Activated T-cell treated with anti-CD3 and anti-CD28 coated beads, Interleukin-2, amount 50 U/mL, for 24 hours (primary cell): ENCODE measurements around the gene RPL36.
A peak's percentile ranks its signal among the peaks of the same experiment; 100 is the strongest.
"Not testable (repeated sequence)": the region's sequence is repeated elsewhere in the genome, so short reads cannot be mapped to it uniquely, and the experiment has no call there.

Experiments
- DNase-seq: peaks from one replicate; pipeline ENCODE4 v3.0.0-alpha.2; 2020
- H3K27ac Mint-ChIP-seq: 2 replicates; pipeline ENCODE4 v1.8.0; 2020; ENCODE audit warnings: mild to moderate bottlenecking, mixed read lengths
- H3K27me3 Mint-ChIP-seq: 2 replicates; pipeline ENCODE4 v1.8.0; 2020; ENCODE audit warnings: mixed read lengths
- H3K36me3 Mint-ChIP-seq: 2 replicates; pipeline ENCODE4 v1.8.0; 2020; ENCODE audit warnings: low read depth, mixed read lengths
- H3K4me1 Mint-ChIP-seq: 2 replicates; pipeline ENCODE4 v1.8.0; 2020; ENCODE audit warnings: low read depth, mixed read lengths
- H3K4me3 Mint-ChIP-seq: 2 replicates; pipeline ENCODE4 v1.8.0; 2020; ENCODE audit warnings: mild to moderate bottlenecking, moderate library complexity, mixed read lengths
- H3K9me3 Mint-ChIP-seq: 2 replicates; pipeline ENCODE4 v1.8.0; 2020; ENCODE audit warnings: mixed read lengths

Gene RPL36

DNA sequence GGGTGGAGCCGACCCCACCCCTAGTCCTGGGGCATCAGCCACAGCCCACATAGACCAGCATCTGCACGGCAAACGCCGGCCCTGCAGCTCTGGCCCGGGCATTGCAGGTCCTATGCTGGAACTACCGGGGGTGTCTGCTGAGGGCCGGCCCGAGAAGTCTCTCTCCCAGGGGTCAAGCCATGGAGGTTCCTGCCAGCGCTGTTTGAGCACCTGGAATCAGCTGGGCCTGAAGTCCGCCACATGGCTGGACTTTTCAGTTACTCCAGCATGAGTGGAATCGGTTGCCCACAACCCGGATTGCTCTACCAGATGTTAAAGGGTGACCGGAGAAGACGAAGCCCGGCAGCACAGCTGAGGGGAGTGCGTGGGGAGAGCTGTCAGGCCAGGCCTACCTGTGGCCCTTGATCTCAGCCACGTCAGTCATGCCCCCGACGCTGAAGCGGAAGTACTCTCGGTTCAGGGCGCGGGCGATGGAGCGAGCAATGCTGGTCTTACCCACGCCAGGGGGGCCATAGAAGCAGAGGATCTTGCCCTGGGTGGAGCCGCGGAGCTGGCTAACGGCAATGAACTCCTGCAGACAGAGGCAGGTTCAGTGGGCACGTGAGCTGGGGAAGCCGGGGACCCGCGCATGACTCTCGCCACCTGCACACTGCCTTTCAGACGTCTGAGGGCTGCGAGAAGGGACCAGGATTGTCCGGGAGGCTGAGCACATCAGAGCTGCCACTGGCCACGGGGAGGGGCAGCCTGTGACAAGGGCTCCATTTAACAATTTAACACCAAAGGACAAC lies 8.7 kb downstream of the RPL36 start:
- DNase-seq = peak; percentile 32
- Mint-ChIP-seq H3K27ac (peak overlapping the region; percentile 74), H3K27me3 (no peaks in the 10 kb centered on the region), H3K9me3 (no peaks in the 10 kb centered on the region), H3K4me1 (peaks cover 4% of the 10 kb centered on the region), H3K4me3 (no peak overlapping the region), H3K36me3 (peaks cover 81% of the 10 kb centered on the region)

GRCh38 chr19:5700455-5701092 lies 10.5 kb downstream of the RPL36 start:
- peaks cover 82% of the 10 kb centered on the region for H3K36me3 Mint-ChIP-seq
- H3K27me3 Mint-ChIP-seq = no peaks in the 10 kb centered on the region

GRCh38 chr19:5702053-5702410 lies 11.9 kb downstream of the RPL36 start:
- H3K27me3 Mint-ChIP-seq, DNase-seq, H3K27ac Mint-ChIP-seq, H3K4me3 Mint-ChIP-seq, H3K4me1 Mint-ChIP-seq, H3K9me3 Mint-ChIP-seq: not testable (repeated sequence)
- peaks cover 86% of the 10 kb centered on the region for H3K36me3 Mint-ChIP-seq

More at GRCh38 chr19:5700455-5701092, 10.5 kb downstream of the RPL36 start:
- DNase-seq = peak; percentile 30
- Mint-ChIP-seq H3K4me3 (no peak overlapping the region), H3K4me1 (no peaks in the 10 kb centered on the region), H3K9me3 (no peaks in the 10 kb centered on the region), H3K27ac (peak overlapping the region; percentile 20)

DNA sequence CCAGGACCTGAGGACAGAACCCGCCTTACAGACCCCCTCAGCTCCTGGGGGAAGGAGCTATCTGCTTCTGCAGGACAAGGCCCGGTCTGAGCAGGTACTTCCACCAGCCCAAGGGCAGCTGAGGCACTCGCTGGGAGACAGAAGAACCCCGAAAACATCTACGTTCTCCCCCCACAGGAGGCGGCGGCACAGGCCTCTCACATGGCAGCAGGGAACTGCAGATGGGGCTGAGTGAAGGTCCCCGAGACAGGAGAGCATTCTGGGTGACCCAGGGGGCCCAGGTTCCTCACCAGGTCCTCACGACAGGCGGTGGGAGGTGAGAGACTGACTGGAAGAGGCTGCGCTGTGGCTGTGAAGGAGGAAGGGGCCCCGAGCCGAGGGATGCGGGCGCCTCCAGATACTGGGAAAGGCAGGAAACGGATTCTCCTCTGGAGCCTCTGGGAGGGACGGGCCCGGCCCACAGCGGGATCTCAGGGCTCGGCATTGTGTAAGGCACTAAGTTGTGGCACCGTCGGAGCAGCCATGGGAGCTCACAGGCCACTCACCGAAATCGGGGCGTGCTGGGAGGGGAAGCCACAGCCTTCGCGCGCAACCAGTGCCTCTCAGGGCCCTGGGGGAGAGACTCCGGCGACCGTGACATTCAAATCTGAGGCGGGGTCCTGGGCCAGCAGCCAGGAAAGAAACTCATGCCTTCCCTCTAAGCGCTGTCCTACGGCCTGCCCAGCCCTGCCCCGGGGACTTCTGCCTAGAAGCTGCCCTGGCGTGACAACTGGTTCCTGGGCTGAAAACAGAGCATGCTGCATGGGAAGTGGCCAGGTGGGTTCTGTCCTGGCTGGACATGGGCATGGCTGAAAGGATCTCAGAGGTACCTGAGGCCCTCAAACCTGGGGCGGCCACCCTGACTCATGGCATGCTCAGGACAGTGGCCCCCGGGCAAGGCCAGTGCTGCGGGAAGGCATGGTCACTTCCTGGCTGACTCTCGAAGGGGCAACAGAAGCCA lies 14.0 kb downstream of the RPL36 start:
- DNase-seq = peak; percentile 31
- no peaks in the 10 kb centered on the region for H3K9me3 Mint-ChIP-seq
- H3K27me3 Mint-ChIP-seq = no peaks in the 10 kb centered on the region
- peaks cover 86% of the 10 kb centered on the region for H3K36me3 Mint-ChIP-seq
- no peak overlapping the region for H3K4me3 Mint-ChIP-seq
- H3K27ac Mint-ChIP-seq = peak overlapping the region; percentile 33
- H3K4me1 Mint-ChIP-seq = no peaks in the 10 kb centered on the region

GRCh38 chr19:5705552-5705951 lies 15.5 kb downstream of the RPL36 start:
- Mint-ChIP-seq H3K4me3 (no peak overlapping the region), H3K9me3 (no peaks in the 10 kb centered on the region), H3K27me3 (no peaks in the 10 kb centered on the region), H3K27ac (no peak overlapping the region), H3K4me1 (no peaks in the 10 kb centered on the region), H3K36me3 (peaks cover 88% of the 10 kb centered on the region)
- DNase-seq = peak; percentile 31

- no peak overlapping the region for H3K4me3 Mint-ChIP-seq
- no peaks in the 10 kb centered on the region for H3K4me1 Mint-ChIP-seq
- no peaks in the 10 kb centered on the region for H3K27me3 Mint-ChIP-seq
- H3K9me3 Mint-ChIP-seq = no peaks in the 10 kb centered on the region
- H3K36me3 Mint-ChIP-seq = peaks cover 90% of the 10 kb centered on the region
- no peak for DNase-seq
- peak overlapping the region; percentile 29 for H3K27ac Mint-ChIP-seq
These were observed 16.9 kb downstream of the RPL36 start for GRCh38 chr19:5706876-5707573.

DNA sequence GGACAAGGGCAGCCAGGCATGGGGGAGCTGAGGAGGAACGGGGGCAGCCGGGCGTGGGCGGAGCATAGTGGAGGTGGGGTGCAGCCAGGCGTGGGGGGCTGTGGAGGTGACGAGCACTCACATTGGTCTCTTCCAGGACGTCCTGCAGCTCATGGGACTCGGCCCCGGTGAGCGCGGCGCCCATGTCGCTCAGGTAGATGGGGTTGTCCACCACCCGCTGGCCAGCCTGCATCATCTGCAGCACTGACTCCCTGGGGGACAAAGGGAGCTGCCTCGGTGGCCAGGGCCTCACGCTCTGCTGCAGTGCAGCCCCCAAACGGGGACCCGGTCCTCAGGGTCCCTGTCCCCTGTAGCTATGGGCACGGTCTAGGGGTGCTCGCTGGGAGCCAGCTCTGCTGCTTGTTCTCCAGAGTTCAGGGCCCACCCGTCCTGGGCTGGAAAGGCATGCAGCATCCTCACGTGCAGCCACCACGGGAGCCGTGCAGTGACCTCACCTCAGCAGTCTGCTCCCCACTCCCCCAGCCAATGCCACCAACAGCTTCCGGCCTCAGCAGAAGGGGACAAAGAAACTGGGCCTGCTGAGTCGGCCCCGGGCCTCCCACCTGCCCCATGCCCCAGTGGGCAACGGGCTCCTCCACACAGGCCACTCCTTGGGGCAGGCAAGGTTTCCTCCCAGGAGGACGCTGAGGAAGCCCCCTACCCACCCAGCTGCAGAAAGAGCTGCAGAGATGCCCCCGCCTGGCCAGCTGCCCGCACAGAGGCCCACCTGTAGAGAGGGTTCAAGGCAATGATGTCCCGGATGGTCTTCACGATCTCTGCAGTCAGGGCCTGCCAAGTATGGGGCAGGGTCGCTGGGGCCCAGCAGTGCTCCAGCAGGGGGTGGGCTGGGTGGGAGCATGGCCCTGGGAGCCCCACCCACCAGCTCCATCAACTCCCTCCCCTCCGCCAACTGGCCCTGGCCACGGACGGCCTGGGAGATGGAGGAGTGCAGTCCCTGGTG lies 17.8 kb downstream of the RPL36 start:
- H3K4me3 Mint-ChIP-seq = no peak overlapping the region
- no peaks in the 10 kb centered on the region for H3K9me3 Mint-ChIP-seq
- peak overlapping the region; percentile 29 for H3K27ac Mint-ChIP-seq
- no peaks in the 10 kb centered on the region for H3K27me3 Mint-ChIP-seq
- peaks cover 95% of the 10 kb centered on the region for H3K36me3 Mint-ChIP-seq
- H3K4me1 Mint-ChIP-seq = no peaks in the 10 kb centered on the region
- DNase-seq = no peak

DNA sequence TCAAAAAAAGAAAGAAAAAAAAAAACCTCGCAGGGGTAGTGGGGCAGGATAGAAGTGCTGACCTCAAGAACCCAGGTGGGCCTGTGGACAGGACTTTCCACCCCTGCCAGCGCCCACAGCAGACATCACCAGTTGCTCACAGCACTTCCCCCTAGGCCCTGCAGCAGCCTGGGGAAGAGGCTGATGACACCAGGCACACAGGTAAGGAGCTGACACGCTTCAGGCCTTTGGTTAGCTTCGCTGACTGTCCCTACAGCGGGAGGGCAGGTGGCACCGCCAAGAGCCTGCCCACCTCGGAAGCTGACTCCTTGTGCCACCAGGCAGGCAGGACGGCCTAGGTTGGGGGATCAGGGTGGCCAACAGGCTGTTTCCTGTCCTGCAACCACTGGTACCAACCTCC lies 20.9 kb downstream of the RPL36 start:
- no peak overlapping the region for H3K27ac Mint-ChIP-seq
- H3K27me3 Mint-ChIP-seq = no peaks in the 10 kb centered on the region
- H3K4me3 Mint-ChIP-seq = no peak overlapping the region
- peaks cover 7% of the 10 kb centered on the region for H3K4me1 Mint-ChIP-seq
- H3K36me3 Mint-ChIP-seq = peaks cover 90% of the 10 kb centered on the region
- H3K9me3 Mint-ChIP-seq = no peaks in the 10 kb centered on the region
- DNase-seq = no peak

DNA sequence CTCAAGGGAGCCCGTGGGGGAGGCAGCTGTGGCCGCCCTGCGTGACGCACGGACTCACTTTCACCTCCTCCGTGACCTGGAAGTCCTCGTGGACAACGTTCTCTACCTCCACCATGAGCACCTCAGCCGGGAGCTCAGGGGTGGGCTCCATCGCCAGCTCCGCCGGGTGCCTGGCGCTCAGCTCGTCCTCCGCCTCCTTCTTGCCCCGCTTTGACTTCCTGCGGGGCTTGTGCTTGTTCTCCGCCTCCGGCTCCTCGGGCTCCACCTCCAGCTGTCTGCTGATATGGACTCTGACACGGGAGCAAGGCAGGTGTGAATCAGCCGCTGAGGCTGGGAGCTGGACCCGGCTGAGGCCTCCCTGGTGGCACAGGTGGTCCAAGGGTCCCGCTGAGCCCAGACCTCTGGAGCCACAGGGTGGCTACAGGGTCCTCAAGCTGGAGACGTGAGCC lies 21.6 kb downstream of the RPL36 start:
- Mint-ChIP-seq H3K4me1 (peaks cover 13% of the 10 kb centered on the region), H3K4me3 (no peak overlapping the region), H3K36me3 (peaks cover 89% of the 10 kb centered on the region), H3K27ac (no peak overlapping the region), H3K9me3 (no peaks in the 10 kb centered on the region), H3K27me3 (no peaks in the 10 kb centered on the region)
- no peak for DNase-seq

DNA sequence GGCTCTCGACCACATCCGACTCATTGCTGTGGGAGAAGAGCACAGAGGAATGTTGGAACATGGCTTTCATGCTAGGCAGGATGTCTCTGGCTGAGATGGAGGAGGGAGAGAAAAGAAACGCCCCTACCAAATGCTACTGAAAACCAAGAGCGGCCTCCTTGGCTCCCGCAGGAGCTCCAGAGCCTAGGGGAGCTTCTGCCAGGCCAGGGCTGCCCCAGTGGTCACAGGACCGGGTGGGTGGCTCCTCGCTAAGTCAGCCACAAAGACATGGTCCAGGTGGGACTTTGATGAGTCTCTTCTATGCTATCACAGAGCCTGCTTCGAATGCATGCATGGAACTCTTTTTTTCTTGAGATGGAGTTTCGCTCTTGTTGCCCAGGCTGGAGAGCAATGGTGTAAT lies 23.1 kb downstream of the RPL36 start:
- H3K36me3 Mint-ChIP-seq = peaks cover 90% of the 10 kb centered on the region
- H3K27ac Mint-ChIP-seq = no peak overlapping the region
- H3K4me1 Mint-ChIP-seq = peaks cover 26% of the 10 kb centered on the region
- H3K4me3 Mint-ChIP-seq = no peak overlapping the region
- DNase-seq = no peak
- H3K9me3 Mint-ChIP-seq = no peaks in the 10 kb centered on the region
- no peaks in the 10 kb centered on the region for H3K27me3 Mint-ChIP-seq

GRCh38 chr19:5714816-5715215 lies 24.7 kb downstream of the RPL36 start:
- Mint-ChIP-seq H3K36me3 (peaks cover 91% of the 10 kb centered on the region), H3K4me1 (peaks cover 30% of the 10 kb centered on the region), H3K27ac (no peak overlapping the region), H3K27me3 (no peaks in the 10 kb centered on the region), H3K4me3 (no peak overlapping the region), H3K9me3 (no peaks in the 10 kb centered on the region)
- DNase-seq = no peak

DNA sequence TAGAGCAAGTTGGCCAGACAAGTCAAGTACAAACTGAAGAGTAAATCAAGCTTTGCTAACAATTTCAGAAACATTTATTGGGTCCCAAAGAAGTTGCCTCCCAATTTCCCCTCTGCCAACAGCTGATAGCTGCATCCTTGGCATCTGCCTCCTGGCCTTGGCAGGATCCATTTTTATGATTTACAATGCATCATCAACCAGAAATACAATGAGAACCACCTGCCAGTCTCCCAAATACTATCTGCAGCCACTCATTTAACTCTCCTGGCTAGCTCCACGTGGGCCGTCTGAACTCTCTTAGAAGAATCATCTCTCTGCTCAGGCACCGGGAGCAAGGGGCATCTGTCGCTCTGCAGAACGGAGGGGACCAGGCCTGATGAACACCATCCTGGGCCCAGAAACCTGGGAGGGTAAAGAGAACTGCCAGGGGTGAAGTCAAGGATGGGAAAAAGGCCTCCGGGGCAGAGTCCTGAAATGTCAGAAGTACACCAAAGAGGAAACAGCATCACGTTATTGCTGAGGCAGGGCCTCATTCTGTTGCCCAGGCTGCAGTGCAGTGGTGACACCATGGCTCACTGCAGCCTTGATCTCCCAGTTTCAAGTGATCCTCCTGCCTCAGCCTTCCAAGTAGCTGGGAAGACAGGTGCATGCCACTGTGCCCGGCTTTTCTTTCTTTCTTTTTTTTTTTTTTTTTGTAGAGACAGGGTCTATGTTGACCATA lies 27.3 kb downstream of the RPL36 start:
- DNase-seq = no peak
- no peaks in the 10 kb centered on the region for H3K27me3 Mint-ChIP-seq
- H3K9me3 Mint-ChIP-seq = no peaks in the 10 kb centered on the region
- peaks cover 35% of the 10 kb centered on the region for H3K4me1 Mint-ChIP-seq
- H3K36me3 Mint-ChIP-seq = peaks cover 68% of the 10 kb centered on the region
- H3K27ac Mint-ChIP-seq = peak overlapping the region; percentile 100
- H3K4me3 Mint-ChIP-seq = peak overlapping the region; percentile 97
